Activated CD8-positive, alpha-beta memory T cell treated with anti-CD3 and anti-CD28 coated beads, Interleukin-2, amount 10 ng/mL, durations not matched to agents 7 days and 5 days (primary cell): ENCODE data around the gene SGMS1. TPM values are rescaled to one million over a fixed set of nuclear protein-coding genes. Genes with fewer than 3 reads are reported as not detected.

Experiments used
- ATAC-seq: fragments of 150-1000 bp; cut with Tn5 transposase; one replicate; pipeline ENCODE4 v1.10.0; 2021; ENCODE audit warnings: moderate library complexity
- CTCF ChIA-PET: fragments of 350-600 bp; sonication (Branson Sonifier 250); formaldehyde crosslinking; loops from one replicate; lab custom pipeline; 2021; ENCODE audit warnings: antibody characterized with exemption; lab: Charles Lee
- DNase-seq: peaks from one replicate; pipeline ENCODE4 v3.0.0-alpha.2; 2020
- H3K27ac Mint-ChIP-seq: one replicate; pipeline ENCODE4 v1.8.0; 2021; ENCODE audit warnings: mild to moderate bottlenecking, mixed read lengths
- H3K27me3 Mint-ChIP-seq: one replicate; pipeline ENCODE4 v1.8.0; 2021; ENCODE audit warnings: mixed read lengths
- H3K36me3 Mint-ChIP-seq: one replicate; pipeline ENCODE4 v1.8.0; 2021; ENCODE audit warnings: mild to moderate bottlenecking, mixed read lengths
- H3K4me1 Mint-ChIP-seq: one replicate; pipeline ENCODE4 v1.8.0; 2021; ENCODE audit warnings: mixed read lengths
- H3K4me3 Mint-ChIP-seq: one replicate; pipeline ENCODE4 v1.8.0; 2021; ENCODE audit warnings: mild to moderate bottlenecking, moderate library complexity, mixed read lengths
- H3K9me3 Mint-ChIP-seq: one replicate; pipeline ENCODE4 v1.8.0; 2022; ENCODE audit warnings: low read depth, mixed read lengths
- total RNA-seq, 2 experiments: library from RNA; stranded (reverse); gene quantifications; one replicate each; pipeline ENCODE4 v1.2.3, GENCODE V29; 2021

Gene SGMS1
- total RNA-seq, 2 experiments from 2014 or later, result 37.0 to 38.4 TPM

DNA sequence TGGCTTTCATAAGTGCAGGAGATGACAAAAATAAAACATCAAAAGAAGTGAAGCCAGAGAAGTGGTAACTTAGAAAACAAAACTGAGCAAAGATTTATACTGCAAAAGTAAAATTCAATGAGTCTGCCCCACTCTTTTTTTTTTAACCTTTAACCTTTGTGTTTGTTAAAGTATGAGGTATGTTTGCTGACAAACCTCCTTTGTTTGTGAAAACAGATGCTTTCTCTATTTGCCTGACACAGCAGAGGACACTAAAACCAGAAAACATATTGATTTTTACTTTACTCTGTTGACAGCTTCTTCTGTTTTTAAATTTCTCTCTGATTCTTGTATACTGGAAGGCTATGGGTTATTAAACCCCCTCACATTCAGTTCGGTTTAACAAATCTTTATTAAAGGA, 57.6 kb downstream of the SGMS1 start:
- DNase-seq (no peak), ATAC-seq (no peak)
- Mint-ChIP-seq H3K36me3 (peaks cover 4% of the 10 kb centered on the region), H3K4me3 (no peak overlapping the region), H3K4me1 (peaks cover 9% of the 10 kb centered on the region), H3K27me3 (no peaks in the 10 kb centered on the region), H3K9me3 (no peaks in the 10 kb centered on the region), H3K27ac (no peak overlapping the region)
- CTCF ChIA-PET, result no interaction called here

DNA sequence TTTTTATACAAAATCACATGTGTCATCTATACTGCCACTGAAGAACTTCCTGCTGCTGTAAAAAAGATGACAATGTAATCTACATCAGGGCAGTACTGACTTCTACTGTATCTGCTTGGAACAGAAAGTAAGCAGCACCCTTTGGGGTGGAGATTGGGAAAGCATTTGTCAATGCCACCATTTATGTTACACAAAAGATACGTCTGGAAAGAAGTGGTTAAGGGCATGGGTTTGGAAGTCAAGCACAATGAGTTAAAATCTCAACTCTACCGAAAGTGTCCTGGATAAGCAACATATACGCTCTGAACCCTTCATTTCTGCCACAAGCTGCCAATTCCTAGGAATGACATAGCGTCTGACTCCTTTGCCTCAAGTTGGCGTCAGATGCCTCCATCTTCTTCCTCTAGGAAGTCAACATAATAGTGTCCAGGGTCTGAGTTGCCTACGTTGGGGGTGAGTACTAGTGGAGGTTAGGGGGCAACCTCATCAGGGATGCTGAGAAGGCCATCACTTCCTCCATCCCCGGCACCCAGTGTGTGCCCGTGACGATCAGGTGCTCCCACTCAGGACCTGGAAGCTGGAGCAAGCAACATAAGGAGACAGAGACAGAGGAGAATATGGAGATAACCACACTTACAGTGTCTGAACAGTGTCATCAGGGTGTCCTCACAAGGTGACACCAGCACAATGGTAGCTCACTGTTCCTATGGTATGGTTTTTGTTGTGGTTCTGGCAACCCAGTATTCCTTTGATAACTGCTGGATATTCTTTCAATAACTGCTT, 58.3 kb downstream of the SGMS1 start:
- H3K27ac Mint-ChIP-seq, result no peak overlapping the region
- peaks cover 9% of the 10 kb centered on the region for H3K4me1 Mint-ChIP-seq
- ATAC-seq (no peak), DNase-seq (no peak)
- peaks cover 4% of the 10 kb centered on the region for H3K36me3 Mint-ChIP-seq
- CTCF ChIA-PET, result no interaction called here
- H3K4me3 Mint-ChIP-seq, result no peak overlapping the region
- no peaks in the 10 kb centered on the region for H3K9me3 Mint-ChIP-seq
- H3K27me3 Mint-ChIP-seq, result no peaks in the 10 kb centered on the region

GRCh38 chr10:50563906-50564305, 59.9 kb downstream of the SGMS1 start:
- H3K27ac Mint-ChIP-seq, result no peak overlapping the region
- DNase-seq, result no peak
- H3K4me1 Mint-ChIP-seq, result peaks cover 9% of the 10 kb centered on the region
- no peak overlapping the region for H3K4me3 Mint-ChIP-seq
- H3K27me3 Mint-ChIP-seq, result no peaks in the 10 kb centered on the region
- CTCF ChIA-PET, result no interaction called here
- no peak for ATAC-seq
- H3K9me3 Mint-ChIP-seq, result no peaks in the 10 kb centered on the region
- peaks cover 2% of the 10 kb centered on the region for H3K36me3 Mint-ChIP-seq

DNA sequence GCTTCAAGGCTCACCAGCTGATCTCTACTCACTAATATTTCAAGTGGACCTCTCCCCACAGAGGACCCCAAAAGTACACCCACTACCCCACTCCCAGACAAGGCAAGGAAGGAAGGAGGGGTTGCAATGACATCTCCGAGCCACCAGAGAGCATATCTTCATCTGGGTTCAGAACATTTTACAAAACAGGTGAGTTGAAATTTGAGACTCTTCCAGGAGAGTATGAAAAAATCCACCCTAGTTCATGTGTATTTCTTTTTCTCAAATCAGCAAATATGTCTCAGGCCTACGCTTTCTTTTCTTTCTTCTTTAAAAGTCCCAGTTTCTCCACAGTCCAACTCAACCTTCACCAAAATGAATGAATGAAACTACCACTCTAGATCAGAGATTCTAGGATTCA, 61.9 kb downstream of the SGMS1 start:
- H3K27ac Mint-ChIP-seq, result no peak overlapping the region
- no peak for ATAC-seq
- peaks cover 9% of the 10 kb centered on the region for H3K4me1 Mint-ChIP-seq
- no peak for DNase-seq
- no peaks in the 10 kb centered on the region for H3K27me3 Mint-ChIP-seq
- CTCF ChIA-PET, result interaction anchor here (0.8 to 1.5 kb wide), 4 partner anchors 24 to 92 kb away, joined by 3 to 7 read pairs (median 4); no protein-coding TSS in a partner anchor
- no peaks in the 10 kb centered on the region for H3K9me3 Mint-ChIP-seq
- H3K4me3 Mint-ChIP-seq, result no peak overlapping the region
- no peaks in the 10 kb centered on the region for H3K36me3 Mint-ChIP-seq

DNA sequence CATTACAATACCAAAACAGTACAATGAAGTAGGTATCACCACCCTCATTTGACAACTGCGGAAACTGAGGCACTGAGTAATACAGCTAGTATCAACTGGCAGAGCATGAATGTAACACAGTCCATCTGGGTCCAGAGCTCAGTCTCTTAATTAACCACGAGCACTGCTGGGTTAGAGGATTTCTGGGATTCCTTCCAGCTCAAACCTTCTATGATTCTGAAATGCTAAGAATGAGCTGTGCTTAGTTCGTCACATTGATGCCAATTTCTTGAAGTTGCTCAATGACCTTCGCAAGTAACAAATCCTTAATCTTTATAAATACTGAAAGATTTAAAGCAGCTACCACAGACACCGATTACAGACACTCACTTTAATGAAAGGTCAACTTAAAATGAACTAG, 62.5 kb downstream of the SGMS1 start:
- H3K4me3 Mint-ChIP-seq, result no peak overlapping the region
- H3K9me3 Mint-ChIP-seq, result no peaks in the 10 kb centered on the region
- H3K4me1 Mint-ChIP-seq, result peaks cover 10% of the 10 kb centered on the region
- CTCF ChIA-PET, result interaction anchor here (0.6 to 1.5 kb wide), 5 partner anchors 16 to 92 kb away, joined by 3 to 7 read pairs (median 4); no protein-coding TSS in a partner anchor
- no peak overlapping the region for H3K27ac Mint-ChIP-seq
- no peak for DNase-seq
- H3K36me3 Mint-ChIP-seq, result no peaks in the 10 kb centered on the region
- no peaks in the 10 kb centered on the region for H3K27me3 Mint-ChIP-seq
- ATAC-seq, result no peak

GRCh38 chr10:50560370-50560769, 63.4 kb downstream of the SGMS1 start:
- no peak for ATAC-seq
- DNase-seq, result no peak
- CTCF ChIA-PET, result no interaction called here
- Mint-ChIP-seq H3K4me1 (peaks cover 9% of the 10 kb centered on the region), H3K27me3 (no peaks in the 10 kb centered on the region), H3K27ac (no peak overlapping the region), H3K9me3 (no peaks in the 10 kb centered on the region), H3K4me3 (no peak overlapping the region), H3K36me3 (no peaks in the 10 kb centered on the region)

- CTCF ChIA-PET, result no interaction called here
These were observed 65.4 kb downstream of the SGMS1 start for GRCh38 chr10:50558371-50558770.

GRCh38 chr10:50557130-50557682, 66.5 kb downstream of the SGMS1 start:
- Mint-ChIP-seq H3K27ac (no peak overlapping the region), H3K27me3 (no peaks in the 10 kb centered on the region), H3K4me3 (no peak overlapping the region), H3K36me3 (no peaks in the 10 kb centered on the region), H3K4me1 (peaks cover 16% of the 10 kb centered on the region), H3K9me3 (no peaks in the 10 kb centered on the region)
- ATAC-seq (no peak), DNase-seq (no peak)
- CTCF ChIA-PET, result interaction anchor here (0.6 to 1.4 kb wide), 4 partner anchors 12 to 102 kb away, joined by 3 to 5 read pairs (median 4); no protein-coding TSS in a partner anchor

More at GRCh38 chr10:50558371-50558770, 65.4 kb downstream of the SGMS1 start:
- no peak for ATAC-seq
- H3K4me3 Mint-ChIP-seq, result no peak overlapping the region
- DNase-seq, result no peak
- no peaks in the 10 kb centered on the region for H3K36me3 Mint-ChIP-seq
- no peaks in the 10 kb centered on the region for H3K9me3 Mint-ChIP-seq
- H3K27ac Mint-ChIP-seq, result no peak overlapping the region
- H3K27me3 Mint-ChIP-seq, result no peaks in the 10 kb centered on the region
- H3K4me1 Mint-ChIP-seq, result peaks cover 11% of the 10 kb centered on the region

GRCh38 chr10:50556237-50557120, 67.3 kb downstream of the SGMS1 start:
- CTCF ChIA-PET, result interaction anchor here (1.1 to 1.4 kb wide), 2 partner anchors 12 to 65 kb away, joined by 4 to 5 read pairs; no protein-coding TSS in a partner anchor
- Mint-ChIP-seq H3K4me3 (no peak overlapping the region), H3K27me3 (no peaks in the 10 kb centered on the region), H3K4me1 (peaks cover 12% of the 10 kb centered on the region), H3K9me3 (no peaks in the 10 kb centered on the region), H3K36me3 (no peaks in the 10 kb centered on the region), H3K27ac (no peak overlapping the region)
- DNase-seq, result no peak
- no peak for ATAC-seq

DNA sequence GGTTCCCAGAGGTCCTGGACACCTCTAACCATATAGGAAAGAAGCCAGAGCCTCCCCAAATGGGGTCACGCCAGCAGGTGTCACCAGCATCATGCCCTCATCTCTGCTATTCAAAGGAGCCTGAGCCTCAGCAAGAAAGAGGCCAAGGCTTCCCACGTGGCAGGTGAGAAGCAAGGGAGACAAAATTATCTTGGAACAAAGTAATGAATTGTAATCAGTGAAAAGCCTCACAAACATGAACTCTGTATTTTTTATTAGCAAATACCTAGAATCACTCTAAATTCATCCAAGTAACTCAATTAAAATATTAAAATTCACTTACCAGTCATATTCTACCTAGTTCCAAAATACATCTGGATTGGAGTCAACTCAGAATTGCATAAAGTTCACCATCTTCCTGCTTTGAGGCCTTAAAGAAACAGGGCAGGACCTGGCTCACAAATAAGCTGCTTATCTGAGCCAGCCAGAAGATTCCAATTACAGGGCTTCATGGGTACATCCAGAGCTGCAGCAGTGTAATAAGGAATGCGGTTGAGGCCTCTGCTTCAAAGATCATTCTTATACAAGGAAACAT, 68.7 kb downstream of the SGMS1 start:
- H3K4me3 Mint-ChIP-seq, result no peak overlapping the region
- no peaks in the 10 kb centered on the region for H3K36me3 Mint-ChIP-seq
- ATAC-seq (no peak), DNase-seq (no peak)
- no peaks in the 10 kb centered on the region for H3K27me3 Mint-ChIP-seq
- CTCF ChIA-PET, result no interaction called here
- no peaks in the 10 kb centered on the region for H3K9me3 Mint-ChIP-seq
- H3K27ac Mint-ChIP-seq, result no peak overlapping the region
- H3K4me1 Mint-ChIP-seq, result peaks cover 12% of the 10 kb centered on the region

GRCh38 chr10:50554376-50554994, 69.3 kb downstream of the SGMS1 start:
- no peak overlapping the region for H3K27ac Mint-ChIP-seq
- CTCF ChIA-PET, result interaction anchor here (1.1 to 1.9 kb wide), 2 partner anchors 68 to 97 kb away, joined by 3 to 10 read pairs; no protein-coding TSS in a partner anchor
- no peak for DNase-seq
- no peaks in the 10 kb centered on the region for H3K36me3 Mint-ChIP-seq
- no peaks in the 10 kb centered on the region for H3K9me3 Mint-ChIP-seq
- H3K27me3 Mint-ChIP-seq, result no peaks in the 10 kb centered on the region
- peaks cover 12% of the 10 kb centered on the region for H3K4me1 Mint-ChIP-seq
- no peak overlapping the region for H3K4me3 Mint-ChIP-seq
- no peak for ATAC-seq

- peak; percentile 73 for DNase-seq
- Mint-ChIP-seq H3K27ac (no peak overlapping the region), H3K9me3 (no peaks in the 10 kb centered on the region), H3K36me3 (peaks cover 13% of the 10 kb centered on the region), H3K4me1 (peaks cover 12% of the 10 kb centered on the region), H3K4me3 (no peak overlapping the region), H3K27me3 (no peaks in the 10 kb centered on the region)
- peak; percentile 86 for ATAC-seq
- CTCF ChIA-PET, result interaction anchor here (0.8 to 1.9 kb wide), 9 partner anchors 9 to 101 kb away, joined by 3 to 10 read pairs (median 3); no protein-coding TSS in a partner anchor
These were observed 70.8 kb downstream of the SGMS1 start for GRCh38 chr10:50552771-50553535.
